Stimulated activated CD4-positive, alpha-beta T cell treated with anti-CD3 and anti-CD28 coated beads, Interleukin-2, amount 100 ng/mL, for 24 hours (primary cell): ENCODE data around the gene MAPK8IP1.

ENCODE experiments used
- DNase-seq, 2 donors: peaks; one replicate each; pipeline ENCODE4 v3.0.0-alpha.2; 2020

MAPK8IP1 gene

DNA sequence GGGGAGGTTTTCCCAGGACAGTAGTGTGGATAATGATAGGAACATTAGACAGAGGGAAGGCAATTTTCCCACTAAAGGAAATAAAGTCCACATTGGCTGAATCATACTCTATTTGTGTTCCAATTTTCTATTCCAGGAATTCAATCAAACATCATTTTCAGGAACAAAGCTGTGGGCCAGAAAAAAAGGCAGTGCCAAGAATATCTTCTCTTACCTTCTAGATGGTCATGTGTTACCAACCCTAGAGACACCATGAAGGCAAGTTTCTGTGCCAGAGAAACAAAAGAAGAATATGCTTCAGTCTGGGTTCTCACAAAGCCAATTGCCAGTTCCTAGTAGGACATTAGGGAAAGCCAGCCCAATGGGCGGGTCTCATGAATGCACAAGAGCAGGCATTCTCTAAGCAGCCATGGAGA, 64.5 kb downstream of the MAPK8IP1 start:
- DNase-seq, result no peak
